Measurements from ENCODE around the gene NACC2. TPM values are rescaled to one million over a fixed set of nuclear protein-coding genes. Genes with fewer than 3 reads are reported as not detected.

The NACC2 gene
- total RNA-seq, 1 experiment from 2014 or later: 62.0 TPM

DNA sequence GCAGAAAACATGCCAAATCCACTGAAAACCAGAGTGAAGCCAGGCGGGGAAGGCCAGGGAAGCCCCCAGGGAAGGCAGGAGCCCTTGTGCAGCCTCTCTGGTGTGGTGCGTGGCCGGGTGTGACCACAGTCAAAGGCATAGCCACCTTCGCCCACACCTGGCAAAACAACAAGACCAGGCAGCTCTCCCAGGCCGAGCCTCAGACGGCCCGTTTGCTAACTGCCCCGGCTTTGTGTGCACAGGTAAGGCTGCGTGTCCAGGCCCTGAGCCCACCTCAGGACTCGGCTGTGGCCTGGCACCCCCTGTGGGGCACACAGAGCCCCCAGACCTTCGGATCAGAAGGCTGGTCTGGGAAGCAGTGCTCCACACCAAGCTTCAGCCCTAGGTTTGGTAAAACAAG, 17.5 kb upstream of the NACC2 start:
- in situ Hi-C loops (cut with HindIII; ENCODE audit: low pct_unique_long_range_greater_than_20kb, low sequenced_read_pairs): no loop called here
- CTCF ChIA-PET: no interaction called here
- POLR2A ChIA-PET: no interaction called here

DNA sequence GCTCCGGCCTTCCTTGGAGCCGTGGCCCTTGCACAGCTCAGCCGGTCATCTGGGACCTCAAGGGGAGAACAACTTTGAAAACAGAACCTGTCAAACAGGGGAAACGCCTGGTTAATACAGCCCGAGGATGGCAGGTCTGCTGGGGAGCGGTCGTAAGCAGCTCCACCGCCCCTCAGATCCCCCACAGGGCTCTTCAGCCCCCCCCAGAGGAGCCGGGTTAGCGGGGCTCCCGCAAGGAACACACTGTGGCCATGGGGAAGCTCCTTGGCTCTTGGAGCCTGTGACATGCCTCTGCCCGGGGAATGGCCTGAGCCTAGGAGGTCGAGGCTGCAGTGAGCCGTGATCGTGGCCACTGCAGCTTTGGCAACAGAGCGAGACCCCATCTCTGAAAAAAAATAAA, 16.8 kb upstream of the NACC2 start:
- TF ChIP-seq SIN3A (IDR thresholded peaks at IDR 0.05; ENCODE audit: borderline replicate concordance, insufficient read depth, low read depth, low read length): no peak
- TF ChIP-seq CTCF (IDR thresholded peaks at IDR 0.05): no peak
- TF ChIP-seq POLR2AphosphoS5 (IDR thresholded peaks at IDR 0.05; ENCODE audit: low read depth, low read length): no peak
- TF ChIP-seq TCF7L2 (IDR thresholded peaks at IDR 0.05; ENCODE audit: low read depth, low read length): no peak
- no peak for TF ChIP-seq REST (IDR thresholded peaks at IDR 0.05; ENCODE audit: insufficient read depth in 1 of 2, low read depth in 2 of 2, low read length in 1 of 2)
- H3K36me3 ChIP-seq (ENCODE audit: control insufficient read depth, insufficient read depth, low read length): no peaks in the 10 kb centered on the region
- CTCF ChIA-PET: interaction anchor here (0.7 kb wide), 1 partner anchor 246 kb away, joined by 3 read pairs; no protein-coding TSS in a partner anchor
- no peaks in the 10 kb centered on the region for H3K9me3 ChIP-seq (ENCODE audit: control insufficient read depth, insufficient read depth, low read depth, low read length)
- no peaks in the 10 kb centered on the region for H3K27me3 ChIP-seq (ENCODE audit: control insufficient read depth, insufficient read depth, low read length)
- POLR2A ChIA-PET: interaction anchor here (0.5 kb wide), 1 partner anchor 15 kb away, joined by 19 read pairs; no protein-coding TSS in a partner anchor
- no peak overlapping the region for H3K27ac ChIP-seq (ENCODE audit: low read length)
- in situ Hi-C loops (cut with HindIII; ENCODE audit: low pct_unique_long_range_greater_than_20kb, low sequenced_read_pairs) (no loop called here), intact Hi-C loops (cut with micrococcal nuclease; ENCODE audit: unreplicated experiment) (no loop called here)
- no TSS peak for BruUV-seq (replicated peaks)
- H3K4me1 ChIP-seq (ENCODE audit: control insufficient read depth, insufficient read depth, low read length): peaks cover 17% of the 10 kb centered on the region
- H3K4me3 ChIP-seq (ENCODE audit: low read depth in 2 of 2, low read length in 2 of 2): no peak overlapping the region
- ATAC-seq (no peak), DNase-seq (ENCODE audit: low read depth, low spot score) (no peak)

More for the DNA sequence above, 17.5 kb upstream of the NACC2 start:
- ATAC-seq (no peak), DNase-seq (ENCODE audit: low read depth, low spot score) (no peak)
- H3K9me3 ChIP-seq (ENCODE audit: control insufficient read depth, insufficient read depth, low read depth, low read length): no peaks in the 10 kb centered on the region
- H3K27ac ChIP-seq (ENCODE audit: low read length): no peak overlapping the region
- H3K4me3 ChIP-seq (ENCODE audit: low read depth in 2 of 2, low read length in 2 of 2): no peak overlapping the region
- no peaks in the 10 kb centered on the region for H3K27me3 ChIP-seq (ENCODE audit: control insufficient read depth, insufficient read depth, low read length)
- peaks cover 20% of the 10 kb centered on the region for H3K4me1 ChIP-seq (ENCODE audit: control insufficient read depth, insufficient read depth, low read length)
- no peaks in the 10 kb centered on the region for H3K36me3 ChIP-seq (ENCODE audit: control insufficient read depth, insufficient read depth, low read length)
- TF ChIP-seq REST (IDR thresholded peaks at IDR 0.05; ENCODE audit: insufficient read depth in 1 of 2, low read depth in 2 of 2, low read length in 1 of 2) (no peak), CTCF (IDR thresholded peaks at IDR 0.05) (no peak), SIN3A (IDR thresholded peaks at IDR 0.05; ENCODE audit: borderline replicate concordance, insufficient read depth, low read depth, low read length) (no peak), TCF7L2 (IDR thresholded peaks at IDR 0.05; ENCODE audit: low read depth, low read length) (no peak), POLR2AphosphoS5 (IDR thresholded peaks at IDR 0.05; ENCODE audit: low read depth, low read length) (no peak)
- BruUV-seq (replicated peaks): no TSS peak
- intact Hi-C loops (cut with micrococcal nuclease; ENCODE audit: unreplicated experiment): no loop called here
